Ovary (tissue), 9 donors: ENCODE results near the gene FILIP1L. TPM values are rescaled to one million over a fixed set of nuclear protein-coding genes. Genes with fewer than 3 reads are reported as not detected.
A peak's percentile ranks its signal among the peaks of the same experiment; 100 is the strongest.

Source experiments
- DNase-seq, 5 donors: peaks; one replicate each; pipeline ENCODE4 v3.0.0-alpha.2; 2019 to 2020
- H3K27ac ChIP-seq, 2 donors: fragments of 200-600 bp; one replicate each; pipeline versions ENCODE4 v1.5.1 to v1.8.0; 2019 to 2022
- H3K27me3 ChIP-seq: fragments of 200-600 bp; one replicate; pipeline ENCODE4 v1.8.0; 2022
- H3K36me3 ChIP-seq: fragments of 200-600 bp; sonication (generic); one replicate; pipeline ENCODE4 v1.5.1; 2019
- H3K4me1 ChIP-seq: one replicate; pipeline ENCODE4 v1.8.1; 2013; ENCODE audit warnings: mild to moderate bottlenecking, moderate library complexity; ENCODE audit not compliant: insufficient read depth
- H3K4me3 ChIP-seq: fragments of 200-600 bp; sonication (generic); one replicate; pipeline ENCODE4 v1.5.1; 2017
- H3K9me3 ChIP-seq, 2 donors: fragments of 200-600 bp in 1 of 2; sonication (generic) in 1 of 2; one replicate each; pipeline versions ENCODE4 v1.5.1 to v1.8.1; 2013 to 2019; ENCODE audit warnings: mild to moderate bottlenecking in 1 of 2, moderate library complexity in 1 of 2
- EP300 ChIP-seq: sonication (generic); formaldehyde crosslinking; IDR thresholded peaks from one replicate; pipeline ENCODE4 v1.6.1; 2017; ENCODE audit warnings: antibody characterized with exemption
- POLR2A ChIP-seq: fragments of 450-650 bp; IDR thresholded peaks from one replicate; pipeline ENCODE4 v1.6.1; 2017; ENCODE audit warnings: antibody characterized with exemption, mild to moderate bottlenecking, moderate library complexity
- WGBS, 3 donors: extraction: QIAGEN DNeasy Blood & Tissue Kit in 1 of 3; methylation state at CpG; one replicate each; pipeline versions ENCODE4 v1.1.5 to v1.1.7; 2013 to 2017; 5-methylcytosine and 5-hydroxymethylcytosine counted together
- intact Hi-C, 4 donors: fragments of 100-400 bp; cut with DNase I; formaldehyde crosslinking; loops; one replicate each; pipeline versions ENCODE4 v1.11.0 to v1.15.1; 2022 to 2023
- polyA plus RNA-seq, 2 donors: library from polyadenylated mRNA; stranded (reverse); fragments of 200-250 nt in 1 of 2; fragments of 350-450 nt in 1 of 2; fragmentation: Illumina TruSeq in 1 of 2; extraction: RNeasy Lipid Tissue Mini Kit (QIAGEN cat#74804) in 1 of 2; gene quantifications; one replicate each; pipeline ENCODE4 v1.2.3, GENCODE V29; 2013 to 2014
- total RNA-seq, 7 donors: library from RNA; depleted of rRNA in 2 of 7; stranded (reverse); fragments of >200 nt in 2 of 7; fragmentation: NEBNext Ultra II Directional in 3 of 7; extraction: Animal tissue kit (Norgen Biotek cat#: 25700) in 3 of 7; gene quantifications; one replicate each; pipeline versions ENCODE4 v1.1.0 to v1.2.4, GENCODE V29; 2016 to 2023
- TF ChIP-seq, protein P1 (sequence below), 3 donors: fragments of 450-650 bp in 2 of 3; fragments of 200-600 bp in 1 of 3; IDR thresholded peaks; one replicate each; pipeline versions ENCODE4 v1.5.1 to v1.8.0; 2016 to 2022; ENCODE audit warnings: antibody characterized with exemption in 3 of 3, mild to moderate bottlenecking in 1 of 3
- donor health status: DM: no; HTN: no; CAD: no; lungs with moderate emphysema.
- donor health status: DM: no; HTN: no; CAD: no.
- donor health status: Bipolar disorder and iron deficiency.
- donor health status: DM: yes; HTN: yes; CAD: no.
- donor health status: DM: no; HTN: no; CAD: no.
- donor health status: DM: yes; HTN: yes; CAD: no.

Gene FILIP1L
- total and polyA plus RNA-seq, 9 donors: 23.7 to 174 (median 110) TPM

DNA sequence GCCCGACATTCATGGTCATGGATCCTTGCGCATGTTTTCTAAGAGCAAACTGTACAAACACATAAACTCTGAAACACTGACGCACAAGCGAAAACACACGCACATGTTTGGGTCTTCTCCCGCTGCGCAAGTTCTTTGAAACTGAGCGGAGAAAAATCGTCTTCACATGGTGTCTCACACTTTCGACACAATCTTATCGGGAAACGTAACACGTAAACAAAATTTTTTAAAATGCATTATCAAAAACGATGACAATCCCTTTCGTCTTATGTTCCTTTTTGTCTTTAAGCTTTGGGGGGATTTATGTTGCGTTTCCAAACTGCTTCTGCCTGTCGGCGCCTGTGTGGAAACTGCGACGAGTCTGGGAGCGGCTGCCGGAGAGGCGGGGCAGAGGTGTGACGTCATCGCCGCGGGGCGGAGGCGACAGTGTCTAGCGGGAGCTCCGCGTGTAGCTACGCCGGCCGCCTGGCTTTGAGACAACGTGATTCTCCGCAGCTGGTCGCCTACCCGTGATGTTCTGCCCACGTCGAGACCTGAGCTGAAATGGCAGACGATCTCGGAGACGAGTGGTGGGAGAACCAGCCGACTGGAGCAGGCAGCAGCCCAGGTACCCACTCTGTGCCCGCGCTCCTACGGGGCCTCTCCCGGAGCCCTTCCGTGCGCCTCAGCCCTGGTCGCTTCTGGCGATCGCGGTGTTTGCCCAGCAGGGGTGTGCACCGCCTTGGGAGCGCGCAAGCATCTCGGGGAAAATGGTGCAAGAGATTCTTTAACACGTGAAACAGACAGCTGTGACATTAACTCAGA is 296.7 kb downstream of the FILIP1L start, which contains the start of gene CMSS1:
Gene CMSS1, plus strand, starts transcription at position 426 of the 804 bp plus-strand sequence.
- no peaks in the 10 kb centered on the region for H3K4me1 ChIP-seq
- peak within 1 kb of the TSS; percentile 70 to 89 for H3K27ac ChIP-seq
- no peaks in the 10 kb centered on the region for H3K27me3 ChIP-seq
- WGBS, 3 donors: 0% methylated on average over 60 of the region's 60 CpGs
- TF ChIP-seq EP300 (no peak), POLR2A (peak; percentile 75)
- TF ChIP-seq, protein P1, sequence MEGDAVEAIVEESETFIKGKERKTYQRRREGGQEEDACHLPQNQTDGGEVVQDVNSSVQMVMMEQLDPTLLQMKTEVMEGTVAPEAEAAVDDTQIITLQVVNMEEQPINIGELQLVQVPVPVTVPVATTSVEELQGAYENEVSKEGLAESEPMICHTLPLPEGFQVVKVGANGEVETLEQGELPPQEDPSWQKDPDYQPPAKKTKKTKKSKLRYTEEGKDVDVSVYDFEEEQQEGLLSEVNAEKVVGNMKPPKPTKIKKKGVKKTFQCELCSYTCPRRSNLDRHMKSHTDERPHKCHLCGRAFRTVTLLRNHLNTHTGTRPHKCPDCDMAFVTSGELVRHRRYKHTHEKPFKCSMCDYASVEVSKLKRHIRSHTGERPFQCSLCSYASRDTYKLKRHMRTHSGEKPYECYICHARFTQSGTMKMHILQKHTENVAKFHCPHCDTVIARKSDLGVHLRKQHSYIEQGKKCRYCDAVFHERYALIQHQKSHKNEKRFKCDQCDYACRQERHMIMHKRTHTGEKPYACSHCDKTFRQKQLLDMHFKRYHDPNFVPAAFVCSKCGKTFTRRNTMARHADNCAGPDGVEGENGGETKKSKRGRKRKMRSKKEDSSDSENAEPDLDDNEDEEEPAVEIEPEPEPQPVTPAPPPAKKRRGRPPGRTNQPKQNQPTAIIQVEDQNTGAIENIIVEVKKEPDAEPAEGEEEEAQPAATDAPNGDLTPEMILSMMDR (IDR thresholded peaks at IDR 0.05): peak in 1 of 3 donors; percentile 57
- DNase-seq: peak; percentile 93 to 97 (median 96)
- H3K9me3 ChIP-seq: no peaks in the 10 kb centered on the region
- H3K4me3 ChIP-seq: peak within 1 kb of the TSS; percentile 74
- no peaks in the 10 kb centered on the region for H3K36me3 ChIP-seq
- intact Hi-C loops: no loop called here

DNA sequence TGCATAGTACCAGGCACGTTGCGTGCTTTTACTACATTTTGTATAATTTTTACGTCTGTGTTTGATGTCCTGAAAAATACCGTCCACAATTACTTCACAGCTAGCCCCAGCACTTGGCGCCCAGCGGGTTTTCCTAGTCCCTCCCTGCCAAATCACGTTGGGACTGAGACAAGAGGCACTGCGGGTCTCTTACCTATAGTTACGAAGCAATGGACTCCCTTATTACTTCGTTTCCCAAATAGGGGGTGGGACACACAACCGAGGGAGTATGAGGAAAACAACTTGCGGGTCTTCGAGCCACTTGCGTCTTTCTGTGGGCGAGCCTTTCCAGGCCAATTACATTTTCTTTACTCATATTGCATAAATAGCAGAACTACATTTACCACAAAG is 297.3 kb downstream of the FILIP1L start:
- Histone ChIP-seq H3K27ac (peak overlapping the region; percentile 70 to 89), H3K4me3 (peak overlapping the region; percentile 74), H3K27me3 (no peaks in the 10 kb centered on the region), H3K9me3 (no peaks in the 10 kb centered on the region), H3K4me1 (no peaks in the 10 kb centered on the region), H3K36me3 (no peaks in the 10 kb centered on the region)
- WGBS, 3 donors: 1 to 2% (median 2%) methylated on average over 14 to 15 of the region's 15 CpGs
- intact Hi-C loops: no loop called here
- TF ChIP-seq, protein P1 (IDR thresholded peaks at IDR 0.05): no peak
- TF ChIP-seq EP300: no peak
- DNase-seq: peak in 3 of 5 donors; percentile 20 to 44 (median 33)

DNA sequence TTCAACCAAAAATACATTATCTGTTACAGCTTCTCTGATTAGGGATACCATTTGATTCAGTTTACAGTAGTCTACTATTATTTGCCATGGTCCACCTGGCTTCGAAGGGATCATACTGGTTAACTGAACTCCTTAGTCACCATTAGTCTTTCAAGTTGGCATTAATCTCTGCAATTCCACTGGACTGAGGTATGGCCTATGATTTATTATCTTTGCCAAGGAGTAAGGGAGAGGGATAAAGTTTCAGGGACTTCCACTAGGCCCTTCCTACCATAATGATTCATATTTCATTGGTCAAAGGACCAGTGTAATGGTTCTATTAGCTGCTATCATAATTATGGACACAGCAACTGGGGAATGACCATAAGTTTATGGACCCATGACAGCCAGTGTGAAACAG is 303.9 kb downstream of the FILIP1L start:
- H3K4me1 ChIP-seq: no peaks in the 10 kb centered on the region
- H3K27ac ChIP-seq: no peak overlapping the region
- H3K27me3 ChIP-seq: no peaks in the 10 kb centered on the region
- intact Hi-C loops: loop anchor here in 1 of 4 donors (5.0 kb wide), 1 partner anchor 1577 kb away; no protein-coding TSS in a partner anchor
- H3K4me3 ChIP-seq: no peak overlapping the region
- DNase-seq: no peak
- H3K36me3 ChIP-seq: no peaks in the 10 kb centered on the region
- TF ChIP-seq POLR2A: no peak
- no peak for TF ChIP-seq EP300
- TF ChIP-seq, protein P1 (IDR thresholded peaks at IDR 0.05): no peak
- WGBS, 3 donors: 78 to 86% (median 85%) methylated on average over 1 of the region's 1 CpG
- H3K9me3 ChIP-seq: no peaks in the 10 kb centered on the region

DNA sequence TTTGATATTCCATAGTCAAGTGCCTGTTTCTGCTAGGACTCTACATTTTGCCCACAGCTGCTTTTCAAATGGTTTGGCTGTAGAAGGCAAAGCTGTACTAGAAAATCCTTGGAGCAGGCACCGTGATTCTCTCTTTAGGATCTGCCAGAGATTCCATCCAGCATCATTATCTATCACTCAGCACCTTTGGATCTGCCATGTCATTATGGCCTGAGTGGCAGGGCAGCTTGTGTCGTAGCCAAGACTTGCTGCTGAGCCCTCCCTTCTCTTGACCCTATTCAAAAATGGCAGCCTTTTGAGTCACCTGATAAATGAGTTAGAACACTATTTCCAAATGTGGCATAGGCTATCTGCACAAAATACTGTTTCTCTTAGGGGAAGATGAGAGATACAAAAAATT is 304.7 kb downstream of the FILIP1L start:
- Histone ChIP-seq H3K9me3 (peaks cover 0 to 3% of the 10 kb centered on the region in 2 donors), H3K4me1 (no peaks in the 10 kb centered on the region), H3K27ac (no peak overlapping the region), H3K36me3 (no peaks in the 10 kb centered on the region), H3K27me3 (no peaks in the 10 kb centered on the region), H3K4me3 (no peak overlapping the region)
- TF ChIP-seq EP300 (no peak), POLR2A (no peak)
- TF ChIP-seq, protein P1 (IDR thresholded peaks at IDR 0.05): no peak
- intact Hi-C loops: no loop called here
- DNase-seq: no peak
- 87 to 91% (median 90%) methylated on average over 2 of the region's 2 CpGs for WGBS, 3 donors
